GM19043 (cell line): ENCODE data around the gene PDSS1.

ENCODE experiments used
- ATAC-seq: cut with Tn5 transposase; IDR thresholded peaks from one replicate; pipeline ENCODE4 v1.9.1; 2021; ENCODE audit warnings: low read depth; ENCODE audit not compliant: unreplicated experiment

The PDSS1 gene

DNA sequence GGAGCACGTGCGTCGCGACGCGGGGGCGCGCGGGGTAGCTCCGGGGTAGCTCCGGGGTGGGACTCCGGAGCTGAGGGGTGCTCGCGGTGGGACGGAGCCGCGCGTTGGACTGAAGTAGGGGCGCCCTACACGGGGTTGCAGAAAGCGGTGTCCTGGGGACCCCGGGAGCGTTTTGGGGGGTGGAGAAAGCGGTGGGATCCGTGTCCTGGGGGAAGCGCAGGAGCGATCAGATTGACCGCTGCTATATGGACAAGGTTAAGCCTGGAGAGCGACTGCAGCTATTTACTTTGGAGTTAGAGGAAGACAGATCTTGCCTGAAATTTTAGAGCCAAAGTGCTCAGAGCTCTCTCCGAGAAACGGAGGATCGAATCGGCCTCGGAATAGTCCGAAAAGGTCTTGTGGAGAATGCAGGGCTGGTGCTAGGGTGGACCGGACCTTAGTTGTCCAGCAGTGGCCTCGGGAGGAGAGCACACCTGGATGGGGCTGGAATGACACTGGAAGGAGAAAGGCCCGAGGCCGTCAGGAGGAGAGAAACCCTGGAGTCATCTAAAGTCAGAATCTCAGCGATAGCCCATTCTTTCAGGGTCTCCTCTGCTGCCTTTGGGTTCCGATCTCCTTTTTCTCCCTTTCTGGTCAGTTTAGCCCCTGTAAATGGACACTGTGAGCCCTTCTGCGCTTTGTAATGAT, 564 bp downstream of the PDSS1 start:
- ATAC-seq = peak; percentile 3

GRCh38 chr10:26698909-26699308, 1.4 kb downstream of the PDSS1 start:
- ATAC-seq = no peak

DNA sequence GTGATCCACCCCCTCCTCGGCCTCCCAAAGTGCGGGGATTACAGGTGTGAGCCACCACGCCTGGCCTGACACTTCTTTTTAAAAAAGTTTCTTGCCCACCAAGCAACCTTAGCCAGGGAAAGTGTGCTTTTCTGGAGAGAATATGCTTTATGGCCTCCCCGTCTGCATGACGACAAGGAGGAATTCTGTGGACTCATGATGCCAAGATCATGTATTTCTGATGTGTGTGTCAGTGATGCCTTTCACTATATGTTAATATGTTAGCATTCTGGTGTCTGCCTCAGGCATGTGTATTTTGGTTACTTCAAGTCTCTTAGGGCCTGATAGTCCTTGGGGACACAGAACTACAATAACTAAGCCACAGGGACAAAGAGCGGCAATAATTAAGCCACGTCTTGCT, 2.1 kb downstream of the PDSS1 start:
- ATAC-seq = no peak

DNA sequence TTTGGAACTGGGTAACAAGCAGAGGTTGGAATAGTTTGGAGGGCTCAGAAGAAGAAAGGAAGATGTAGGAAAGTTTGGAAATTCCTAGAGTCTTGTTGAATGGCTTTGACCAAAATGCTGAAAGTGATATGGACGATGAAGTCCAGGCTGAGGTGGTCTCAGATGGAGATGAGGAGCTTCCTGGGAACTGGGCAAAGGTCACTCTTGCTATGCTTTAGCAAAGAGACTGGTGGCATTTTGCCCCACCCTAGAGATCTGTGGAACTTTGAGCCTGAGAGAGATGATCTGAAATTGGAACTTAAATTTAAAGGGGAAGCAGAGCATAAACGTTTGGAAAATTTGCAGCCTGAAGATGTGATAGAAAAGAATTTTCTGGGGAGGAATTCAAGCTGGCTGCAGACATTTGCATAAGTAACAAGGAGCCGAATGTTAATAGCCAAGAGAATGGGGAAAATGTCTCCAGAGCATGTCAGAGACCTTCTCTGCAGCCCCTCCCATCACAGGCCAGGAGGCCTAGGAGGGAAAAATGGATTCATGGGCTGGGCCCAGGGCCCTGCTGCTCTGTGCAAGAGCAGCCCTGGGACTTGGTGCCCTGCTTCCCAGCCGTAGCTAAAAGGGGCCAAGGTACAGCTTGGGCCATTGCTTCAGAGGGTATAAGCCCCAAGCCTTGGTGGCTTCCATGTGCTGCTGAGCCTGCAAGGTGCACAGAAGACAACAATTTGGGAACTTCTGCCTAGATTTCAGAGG, 3.6 kb downstream of the PDSS1 start:
- no peak for ATAC-seq

- ATAC-seq = no peak
Observed at GRCh38 chr10:26703096-26703495, 5.6 kb downstream of the PDSS1 start.

DNA sequence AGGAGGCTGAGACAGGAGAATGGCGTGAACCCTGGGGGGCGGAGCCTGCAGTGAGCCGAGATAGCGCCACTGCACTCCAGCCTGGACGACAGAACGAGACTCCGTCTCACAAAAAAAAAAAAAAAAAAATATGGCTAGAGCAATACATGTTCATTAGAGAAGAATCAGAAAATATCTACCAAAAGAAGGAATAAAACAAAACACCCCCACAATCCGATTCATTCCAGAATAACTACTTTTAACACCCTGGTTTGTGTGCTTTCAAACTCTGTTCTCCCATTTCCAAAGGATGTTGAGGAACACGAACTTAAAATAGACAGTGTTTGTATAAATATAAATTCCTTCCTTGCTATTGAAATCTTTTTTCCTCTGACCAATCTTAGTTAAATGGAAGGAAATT, 6.5 kb downstream of the PDSS1 start:
- ATAC-seq = no peak

DNA sequence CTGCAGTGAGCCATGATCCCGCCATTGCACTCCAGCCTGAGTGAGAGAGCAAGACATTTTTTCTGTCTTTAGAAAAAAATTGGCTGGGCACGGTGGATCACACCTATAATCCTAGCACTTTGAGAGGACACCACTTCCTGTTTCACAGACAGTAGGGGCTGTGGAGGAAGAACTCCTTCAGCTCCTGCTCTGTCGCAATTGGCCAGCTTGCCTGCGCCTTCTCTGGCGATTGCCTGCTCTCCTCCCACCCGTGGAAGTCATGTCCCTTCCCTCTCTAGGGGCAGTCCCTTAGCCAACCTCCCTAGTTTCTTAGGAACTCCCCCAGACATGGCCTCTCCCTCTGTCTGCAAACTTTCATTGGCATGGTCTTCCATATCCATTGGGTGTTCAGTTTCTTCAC, 8.7 kb downstream of the PDSS1 start:
- ATAC-seq = no peak

GRCh38 chr10:26706936-26707335, 9.4 kb downstream of the PDSS1 start:
- ATAC-seq = no peak

DNA sequence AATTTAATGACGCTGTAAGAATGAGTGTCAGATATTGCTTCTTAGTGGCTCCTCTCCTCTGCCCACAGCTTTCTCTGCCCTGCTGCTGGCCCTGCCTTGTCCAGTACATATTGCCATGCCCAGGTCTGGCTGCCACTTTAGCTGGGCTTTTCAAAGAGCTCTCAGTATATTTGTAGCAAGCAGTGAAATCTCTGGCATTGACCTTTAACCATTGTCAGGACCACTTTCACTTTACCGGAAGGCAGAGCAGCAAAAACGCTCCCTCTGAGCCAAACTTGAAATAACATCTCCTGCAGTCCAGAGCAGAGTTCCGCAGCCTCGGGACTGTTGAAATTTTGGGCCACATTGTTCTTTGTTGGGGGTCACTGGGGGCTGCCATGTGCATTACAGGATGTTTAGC, 13.8 kb downstream of the PDSS1 start:
- ATAC-seq = no peak

DNA sequence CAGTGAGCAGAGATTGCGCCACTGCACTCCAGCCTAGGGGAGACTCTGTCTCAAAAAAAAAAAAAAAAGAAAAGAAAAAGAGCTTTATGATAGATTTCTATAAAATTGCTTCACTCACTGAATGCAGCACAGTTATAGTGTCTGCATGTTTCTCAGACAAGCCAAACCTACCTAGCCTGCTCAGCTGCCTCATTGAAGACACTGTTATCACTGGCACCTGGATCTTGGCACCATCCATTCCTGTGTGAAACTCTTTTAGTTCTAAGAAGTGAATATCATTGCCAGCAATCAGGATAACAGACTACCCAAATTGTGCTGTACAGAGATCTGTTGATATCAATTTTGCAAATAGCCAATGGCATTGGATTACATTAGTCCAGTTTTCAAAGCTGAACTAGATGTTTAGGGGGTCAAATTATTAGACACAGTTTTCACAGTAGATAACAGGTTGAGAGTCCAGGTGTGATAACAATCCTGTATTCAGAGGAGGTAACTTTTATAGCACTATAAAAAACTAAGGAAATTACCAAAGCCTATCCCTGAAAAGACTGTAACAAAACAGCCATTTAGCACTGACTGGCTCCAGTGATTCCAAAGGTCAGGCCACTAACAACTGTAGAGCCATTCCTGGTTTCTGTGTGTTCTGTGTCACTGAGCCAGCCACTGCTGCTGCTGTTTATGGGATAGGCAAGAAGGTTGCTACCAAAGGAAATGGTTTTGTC, 17.1 kb downstream of the PDSS1 start:
- ATAC-seq = no peak

DNA sequence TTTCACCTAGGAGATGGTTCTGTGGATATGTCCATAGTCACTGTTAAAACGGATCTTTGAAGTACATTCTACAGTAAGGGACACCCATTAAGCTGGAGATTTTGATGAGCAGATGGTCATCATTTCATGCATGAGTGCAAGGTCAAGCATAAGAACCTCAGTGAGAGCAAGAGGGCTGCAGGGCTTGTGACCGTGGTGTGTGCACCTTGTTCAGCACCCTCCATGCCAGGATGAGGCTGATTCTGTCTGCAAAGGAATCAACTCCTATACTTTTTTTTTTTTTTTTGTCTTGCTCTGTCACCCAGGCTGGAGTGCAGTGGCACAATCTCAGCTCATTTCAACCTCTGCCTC, 17.6 kb downstream of the PDSS1 start:
- ATAC-seq = no peak

- no peak for ATAC-seq
Observed at GRCh38 chr10:26717476-26717875, 20.0 kb downstream of the PDSS1 start.

DNA sequence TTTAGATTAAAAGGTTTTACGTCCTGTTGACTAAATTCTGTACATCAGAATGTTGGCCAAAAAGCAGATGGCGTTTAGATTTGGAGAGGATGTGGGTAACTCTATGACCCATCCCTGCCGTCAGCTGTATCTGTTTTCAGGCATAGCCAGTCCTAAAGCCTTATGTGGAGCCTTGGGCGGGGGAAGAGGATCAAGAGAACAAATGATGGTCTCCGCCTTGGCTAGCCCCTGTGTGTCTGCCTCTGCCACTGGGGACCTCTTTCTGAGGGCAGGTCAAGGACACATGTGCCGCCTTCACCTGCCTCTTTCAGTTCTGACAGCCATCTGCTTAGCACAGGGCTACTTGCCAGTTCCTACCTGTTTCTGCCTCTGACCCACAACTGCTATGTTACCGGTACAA, 24.1 kb downstream of the PDSS1 start:
- ATAC-seq = no peak

- no peak for ATAC-seq
Observed at GRCh38 chr10:26723016-26723415, 25.5 kb downstream of the PDSS1 start.

GRCh38 chr10:26725837-26726727, 28.6 kb downstream of the PDSS1 start:
- peak; percentile 53 for ATAC-seq

GRCh38 chr10:26727005-26727404, 29.5 kb downstream of the PDSS1 start:
- ATAC-seq = no peak

GRCh38 chr10:26728957-26729356, 31.5 kb downstream of the PDSS1 start:
- no peak for ATAC-seq

DNA sequence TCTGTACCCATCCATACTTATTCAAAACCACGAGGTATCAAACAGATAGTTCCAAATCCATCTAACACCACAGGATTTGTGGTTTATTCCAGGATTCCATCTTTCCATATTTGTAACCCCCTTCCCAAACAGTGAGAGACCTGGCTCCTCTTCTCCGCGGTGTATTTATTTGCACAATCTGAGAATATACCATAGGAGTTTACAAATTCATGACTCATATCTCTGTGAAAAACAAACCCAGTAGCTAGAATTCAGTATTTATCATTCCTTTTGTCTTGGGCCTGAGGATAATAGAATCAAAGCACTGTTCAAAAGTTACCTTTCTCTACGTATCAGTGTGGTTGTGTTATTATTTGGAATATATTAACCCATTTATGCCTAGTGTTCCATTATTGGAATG, 31.9 kb downstream of the PDSS1 start:
- no peak for ATAC-seq

GRCh38 chr10:26730552-26730951, 33.1 kb downstream of the PDSS1 start:
- no peak for ATAC-seq

DNA sequence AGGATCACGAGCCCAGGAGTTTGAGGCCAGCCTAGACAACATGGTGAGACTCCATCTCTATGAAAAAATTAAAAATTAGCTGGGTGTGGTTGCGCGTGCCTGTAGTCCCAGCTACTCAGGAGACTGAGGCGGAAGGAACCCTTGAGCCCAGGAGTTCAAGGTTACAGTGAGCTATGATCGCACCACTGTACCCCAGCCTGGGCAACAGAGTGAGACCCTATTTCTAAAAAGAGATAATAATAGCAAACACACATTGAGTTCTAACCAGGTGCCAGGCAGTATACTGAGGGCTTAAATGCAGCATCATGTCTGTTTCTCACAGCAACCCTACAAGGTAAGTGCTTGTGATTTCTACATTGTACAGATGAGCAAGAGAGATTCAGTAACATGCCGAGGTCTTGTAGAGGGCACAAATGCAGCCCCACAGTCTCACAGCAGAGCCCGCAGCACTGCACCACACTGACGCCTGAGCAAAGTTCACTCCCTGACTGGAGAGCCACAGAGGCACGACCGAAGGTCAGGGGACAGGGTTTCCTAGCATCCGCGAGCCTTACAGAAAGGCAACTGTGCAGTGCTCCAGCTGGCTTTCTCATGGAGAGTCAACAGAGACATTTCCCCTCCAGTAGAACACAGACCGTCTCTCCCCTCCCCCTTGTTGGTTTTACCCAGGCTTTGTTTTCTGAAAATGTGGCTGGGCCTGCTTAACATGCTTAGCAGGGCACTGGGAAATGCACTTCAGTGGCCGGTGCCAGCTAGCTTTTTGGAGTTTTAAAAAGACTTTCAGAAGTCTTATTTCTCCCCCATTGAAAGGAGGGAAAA, 36.5 kb downstream of the PDSS1 start:
- ATAC-seq = no peak
